Endothelial cell of umbilical vein (primary cell): ENCODE data around the gene ENO4. TPM values are rescaled to one million over a fixed set of nuclear protein-coding genes. Genes with fewer than 3 reads are reported as not detected.

ENCODE experiments used
- BruUV-seq: library from RNA; stranded (reverse); fragments of 400-500 nt; replicated peaks from 2 replicates; lab custom pipeline; 2021; lab: Mats Ljungman, UMichigan
- CTCF ChIA-PET: fragments of 300-600, 350-600 bp; sonication (Branson Sonifier 250); formaldehyde crosslinking; loops from one replicate; lab custom pipeline; 2021; ENCODE audit warnings: antibody characterized with exemption, inconsistent platforms; lab: Charles Lee
- POLR2A ChIA-PET: fragments of 300-600, 350-600 bp; sonication (Branson Sonifier 250); formaldehyde crosslinking; loops from one replicate; lab custom pipeline; 2021; ENCODE audit warnings: antibody characterized with exemption, inconsistent platforms; lab: Charles Lee
- DNase-seq: peaks from one replicate; pipeline ENCODE4 v3.0.0-alpha.2; 2011; ENCODE audit warnings: low read depth, low spot score
- FAIRE-seq: peaks from 2 replicates; lab custom pipeline; 2011; peaks lifted over from hg19 to GRCh38; lab: Jason Lieb, UNC
- H2AFZ ChIP-seq: 2 replicates; pipeline ENCODE4 v1.6.0; 2012; ENCODE audit warnings: low read depth, low read length, control low read depth, inconsistent platforms
- H3K27ac ChIP-seq: 2 replicates; pipeline ENCODE4 v1.5.1; 2011; ENCODE audit warnings: low read depth, mild to moderate bottlenecking, control low read depth, low read length, moderate library complexity; ENCODE audit not compliant: insufficient read depth
- H3K27me3 ChIP-seq, 2 experiments: 2 replicates each; pipeline versions ENCODE4 v1.6.0 to v1.6.1; 2011; ENCODE audit warnings: low read length in 2 of 2, mixed read lengths in 1 of 2; ENCODE audit not compliant: control insufficient read depth in 2 of 2, insufficient read depth in 2 of 2
- H3K36me3 ChIP-seq, 2 experiments: 2 replicates in 1 of 2; 3 replicates in 1 of 2; pipeline ENCODE4 v1.5.1; 2011; ENCODE audit warnings: low read length in 2 of 2, mild to moderate bottlenecking in 1 of 2, moderate library complexity in 1 of 2; ENCODE audit not compliant: control insufficient read depth in 2 of 2, insufficient read depth in 2 of 2; ENCODE audit errors: extremely low read depth in 1 of 2
- H3K4me1 ChIP-seq: 3 replicates; pipeline ENCODE4 v1.5.1; 2011; ENCODE audit warnings: mild to moderate bottlenecking, low read length; ENCODE audit not compliant: control insufficient read depth, insufficient read depth; ENCODE audit errors: extremely low read depth
- H3K4me2 ChIP-seq: 2 replicates; pipeline ENCODE4 v1.6.1; 2011; ENCODE audit warnings: low read length, control low read depth, mixed read lengths; ENCODE audit not compliant: insufficient read depth
- H3K4me3 ChIP-seq, 3 experiments: fragments of 200-600 bp in 1 of 3; sonication (generic), shearing (Covaris generic) in 1 of 3; replicated peaks in 1 of 3; 2 replicates each; pipeline ENCODE4 v1.5.1; 2011 to 2016; ENCODE audit warnings: control low read depth in 3 of 3, low read length in 3 of 3, mild to moderate bottlenecking in 2 of 3, inconsistent platforms in 1 of 3, low read depth in 1 of 3, moderate library complexity in 1 of 3; ENCODE audit not compliant: insufficient read depth in 1 of 3
- H3K79me2 ChIP-seq: 2 replicates; pipeline ENCODE4 v1.6.0; 2012; ENCODE audit warnings: low read length, inconsistent platforms; ENCODE audit not compliant: control insufficient read depth, insufficient read depth
- H3K9ac ChIP-seq: replicated peaks from 2 replicates; pipeline ENCODE3; 2011; ENCODE audit warnings: low read length, control low read depth; ENCODE audit not compliant: insufficient read depth; ENCODE audit errors: extremely low read depth
- H3K9me1 ChIP-seq: replicated peaks from 3 replicates; pipeline ENCODE4 v1.6.0; 2011; ENCODE audit warnings: mild to moderate bottlenecking, low read length; ENCODE audit not compliant: control insufficient read depth, insufficient read depth; ENCODE audit errors: extremely low read depth
- H3K9me3 ChIP-seq: replicated peaks from 2 replicates; pipeline ENCODE4 v1.5.1; 2012; ENCODE audit warnings: low read length, inconsistent platforms; ENCODE audit not compliant: control insufficient read depth, insufficient read depth
- H4K20me1 ChIP-seq: replicated peaks from 2 replicates; pipeline ENCODE3; 2011; ENCODE audit warnings: mild to moderate bottlenecking, low read length; ENCODE audit not compliant: control insufficient read depth, insufficient read depth; ENCODE audit errors: extremely low read depth
- EZH2 ChIP-seq: IDR thresholded peaks from 2 replicates; pipeline ENCODE4 v1.6.1; 2012; ENCODE audit warnings: borderline replicate concordance, low read depth, mild to moderate bottlenecking, moderate library complexity, low read length, inconsistent platforms; ENCODE audit not compliant: severe bottlenecking
- FOS ChIP-seq: IDR thresholded peaks from 2 replicates; pipeline ENCODE4 v1.6.1; 2011; ENCODE audit warnings: mild to moderate bottlenecking, low read length, moderate library complexity, borderline replicate concordance; ENCODE audit not compliant: insufficient read depth
- GATA2 ChIP-seq: IDR thresholded peaks from 2 replicates; pipeline ENCODE4 v1.7.0; 2011; ENCODE audit warnings: low read depth, mild to moderate bottlenecking, moderate library complexity, mixed read lengths, low read length; ENCODE audit not compliant: insufficient read length, insufficient read depth
- JUN ChIP-seq: IDR thresholded peaks from 2 replicates; pipeline ENCODE4 v1.6.1; 2011; ENCODE audit warnings: borderline replicate concordance, low read depth; ENCODE audit not compliant: insufficient read length, insufficient read depth
- MYC ChIP-seq: IDR thresholded peaks from one replicate; pipeline ENCODE4 v1.6.1; 2011; ENCODE audit warnings: mild to moderate bottlenecking, low read depth, low read length
- POLR2A ChIP-seq: IDR thresholded peaks from 2 replicates; pipeline ENCODE4 v1.6.1; 2012; ENCODE audit warnings: low read depth, mild to moderate bottlenecking, control low read depth, low read length
- POLR2AphosphoS5 ChIP-seq: IDR thresholded peaks from 2 replicates; pipeline ENCODE4 v1.6.1; 2012; ENCODE audit warnings: low read depth, mild to moderate bottlenecking, control low read depth, low read length, moderate library complexity; ENCODE audit not compliant: insufficient read depth
- dilution Hi-C: fragments of 300-500 bp; cut with MboI; formaldehyde crosslinking; loops from one replicate; pipeline ENCODE4 v1.15.0; 2019; ENCODE audit warnings: low sequenced_read_pairs; ENCODE audit not compliant: extremely low pct_ligation_motif_present
- intact Hi-C: fragments of 100-400 bp; cut with micrococcal nuclease; formaldehyde crosslinking; loops from one replicate; pipeline ENCODE4 v1.10.0; 2022
- polyA plus RNA-seq, 4 experiments: library from polyadenylated mRNA; depleted of rRNA in 3 of 4; stranded (reverse) in 3 of 4; unstranded in 1 of 4; fragments of >200 nt; gene quantifications; 2 replicates each; pipeline versions ENCODE4 v1.2.1 to v1.2.3, GENCODE V29; 2011 to 2012; ENCODE audit warnings: missing spikeins in 1 of 4
- total RNA-seq: library from RNA; stranded (reverse); gene quantifications from 2 replicates; pipeline ENCODE4 v1.2.3, GENCODE V29; 2021
- TF ChIP-seq, protein P1 (sequence below), 2 donors: IDR thresholded peaks; 1 replicate in 1 of 2; 2 replicates in 1 of 2; pipeline ENCODE4 v1.5.1; 2011; ENCODE audit warnings: low read length in 2 of 2, mild to moderate bottlenecking in 2 of 2, moderate library complexity in 2 of 2, control low read depth in 1 of 2, inconsistent platforms in 1 of 2, low read depth in 1 of 2; ENCODE audit not compliant: insufficient read depth in 1 of 2; ENCODE audit errors: extremely low read depth in 1 of 2
- TF ChIP-seq, protein P2 (sequence below): IDR thresholded peaks from 2 replicates; pipeline ENCODE4 v1.6.1; 2011; ENCODE audit not compliant: insufficient read depth, insufficient read length

Gene ENO4
- total and polyA plus RNA-seq, 2 donors (not counting 3 experiments of a cell fraction or from before 2014, with no cell fraction given) = 0.08 TPM; not detected in 1

DNA sequence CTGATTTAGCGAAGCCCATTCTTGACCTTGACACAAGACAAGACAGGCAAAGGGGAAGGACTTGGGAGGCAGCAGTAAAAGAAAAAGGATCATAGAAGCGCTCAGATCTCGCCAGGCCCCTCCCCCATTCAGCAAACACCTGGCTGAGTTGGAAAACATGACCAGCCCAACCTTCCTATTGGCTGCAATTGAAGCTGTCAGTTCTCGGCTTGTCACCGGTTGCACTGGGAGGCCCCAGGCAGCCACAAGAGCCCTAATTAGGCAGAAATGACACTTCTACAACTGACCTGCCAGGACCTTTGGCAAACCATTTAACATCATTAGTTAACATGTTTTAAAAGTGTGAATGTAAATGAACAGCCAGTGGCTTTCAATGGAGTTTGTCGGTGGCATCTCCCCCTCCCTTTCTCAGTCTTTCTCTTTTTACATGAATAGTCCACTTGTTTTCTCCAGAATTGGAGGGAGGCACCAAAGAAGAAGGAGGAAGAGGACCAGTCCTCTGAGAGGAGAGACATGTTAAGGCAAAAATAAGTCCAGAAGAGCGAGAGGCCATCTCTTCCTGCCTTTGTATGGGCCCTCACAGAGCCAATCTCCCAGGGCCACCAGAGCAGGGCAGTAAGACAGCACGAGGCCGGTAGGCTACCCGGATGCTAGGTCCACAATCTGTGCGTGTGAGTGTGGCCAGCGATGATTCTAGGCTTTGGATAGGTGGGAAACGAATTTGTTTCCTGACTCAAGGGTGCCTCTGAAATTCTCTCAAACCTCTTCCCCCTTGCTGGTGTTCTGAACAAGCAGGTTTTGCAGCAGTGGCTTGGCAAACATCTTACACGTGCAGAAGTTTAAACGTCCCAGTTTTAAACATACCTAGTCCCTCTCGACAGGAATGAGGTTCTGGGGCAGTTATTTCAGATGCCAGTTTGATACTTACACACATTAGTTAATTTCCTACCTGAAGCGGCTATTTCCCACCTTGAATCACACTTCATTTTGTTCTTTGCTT, 15.0 kb upstream of the ENO4 start:
- intact Hi-C loops (no loop called here), dilution Hi-C loops (no loop called here)
- CTCF ChIA-PET = interaction anchor here (4.8 to 7.2 kb wide), 2 partner anchors 333 to 341 kb away, joined by 148 to 238 read pairs; no protein-coding TSS in a partner anchor
- no TSS peak for BruUV-seq
- Histone ChIP-seq H3K36me3 (no peaks in the 10 kb centered on the region), H3K9me3 (no peaks in the 10 kb centered on the region), H3K4me3 (no peak overlapping the region), H3K9me1 (no peaks in the 10 kb centered on the region), H3K9ac (no peak overlapping the region), H3K4me2 (no peak overlapping the region), H3K4me1 (no peaks in the 10 kb centered on the region), H4K20me1 (no peaks in the 10 kb centered on the region), H3K27me3 (peaks cover 11 to 14% of the 10 kb centered on the region in 2 experiments), H2AFZ (no peak overlapping the region), H3K27ac (no peak overlapping the region), H3K79me2 (no peaks in the 10 kb centered on the region)
- POLR2A ChIA-PET = no interaction called here
- TF ChIP-seq, protein P1, sequence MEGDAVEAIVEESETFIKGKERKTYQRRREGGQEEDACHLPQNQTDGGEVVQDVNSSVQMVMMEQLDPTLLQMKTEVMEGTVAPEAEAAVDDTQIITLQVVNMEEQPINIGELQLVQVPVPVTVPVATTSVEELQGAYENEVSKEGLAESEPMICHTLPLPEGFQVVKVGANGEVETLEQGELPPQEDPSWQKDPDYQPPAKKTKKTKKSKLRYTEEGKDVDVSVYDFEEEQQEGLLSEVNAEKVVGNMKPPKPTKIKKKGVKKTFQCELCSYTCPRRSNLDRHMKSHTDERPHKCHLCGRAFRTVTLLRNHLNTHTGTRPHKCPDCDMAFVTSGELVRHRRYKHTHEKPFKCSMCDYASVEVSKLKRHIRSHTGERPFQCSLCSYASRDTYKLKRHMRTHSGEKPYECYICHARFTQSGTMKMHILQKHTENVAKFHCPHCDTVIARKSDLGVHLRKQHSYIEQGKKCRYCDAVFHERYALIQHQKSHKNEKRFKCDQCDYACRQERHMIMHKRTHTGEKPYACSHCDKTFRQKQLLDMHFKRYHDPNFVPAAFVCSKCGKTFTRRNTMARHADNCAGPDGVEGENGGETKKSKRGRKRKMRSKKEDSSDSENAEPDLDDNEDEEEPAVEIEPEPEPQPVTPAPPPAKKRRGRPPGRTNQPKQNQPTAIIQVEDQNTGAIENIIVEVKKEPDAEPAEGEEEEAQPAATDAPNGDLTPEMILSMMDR (IDR thresholded peaks at IDR 0.05; ENCODE audit: extremely low read depth in 1 of 2, insufficient read depth in 1 of 2, low read depth in 1 of 2, low read length in 2 of 2) = no peak
- TF ChIP-seq EZH2 = no peak
- TF ChIP-seq FOS = no peak
- no peak for TF ChIP-seq POLR2AphosphoS5
- TF ChIP-seq POLR2A = no peak
- TF ChIP-seq, protein P2, sequence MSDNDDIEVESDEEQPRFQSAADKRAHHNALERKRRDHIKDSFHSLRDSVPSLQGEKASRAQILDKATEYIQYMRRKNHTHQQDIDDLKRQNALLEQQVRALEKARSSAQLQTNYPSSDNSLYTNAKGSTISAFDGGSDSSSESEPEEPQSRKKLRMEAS = no peak
- TF ChIP-seq GATA2 = no peak
- no peak for TF ChIP-seq JUN
- TF ChIP-seq MYC = no peak
- DNase-seq (no peak), FAIRE-seq (no peak)
